Immature natural killer cell (primary cell): ENCODE measurements around the gene SIK2. TPM values are rescaled to one million over a fixed set of nuclear protein-coding genes. Genes with fewer than 3 reads are reported as not detected.
"Not testable (repeated sequence)": the region's sequence is repeated elsewhere in the genome, so short reads cannot be mapped to it uniquely, and the experiment has no call there.

Experiments used
- DNase-seq, 3 donors: peaks; one replicate each; pipeline ENCODE4 v3.0.0; 2022; ENCODE audit warnings: mixed read lengths in 1 of 3
- H3K27ac Mint-ChIP-seq, 6 donors: one replicate each; pipeline ENCODE4 v1.8.0; 2020; ENCODE audit warnings: mixed read lengths in 6 of 6, mild to moderate bottlenecking in 5 of 6, inconsistent platforms in 4 of 6, moderate library complexity in 3 of 6
- H3K27me3 Mint-ChIP-seq, 3 donors: one replicate each; pipeline ENCODE4 v1.8.0; 2020 to 2021; ENCODE audit warnings: low read depth in 3 of 3, mild to moderate bottlenecking in 3 of 3, mixed read lengths in 3 of 3, moderate library complexity in 3 of 3, inconsistent platforms in 1 of 3
- H3K36me3 Mint-ChIP-seq, 3 donors: one replicate each; pipeline ENCODE4 v1.8.0; 2020; ENCODE audit warnings: mixed read lengths in 3 of 3, inconsistent platforms in 2 of 3, mild to moderate bottlenecking in 2 of 3
- H3K4me1 Mint-ChIP-seq, 2 donors: one replicate each; pipeline ENCODE4 v1.8.0; 2020; ENCODE audit warnings: inconsistent platforms in 2 of 2, mild to moderate bottlenecking in 2 of 2, mixed read lengths in 2 of 2, moderate library complexity in 1 of 2
- H3K4me3 Mint-ChIP-seq, 5 donors: one replicate each; pipeline ENCODE4 v1.8.0; 2020; ENCODE audit warnings: mild to moderate bottlenecking in 5 of 5, mixed read lengths in 5 of 5, inconsistent platforms in 3 of 5, moderate library complexity in 3 of 5
- H3K9me3 Mint-ChIP-seq, 6 donors: one replicate each; pipeline ENCODE4 v1.8.0; 2020; ENCODE audit warnings: mild to moderate bottlenecking in 6 of 6, mixed read lengths in 6 of 6, inconsistent platforms in 4 of 6, moderate library complexity in 3 of 6
- polyA plus RNA-seq, 3 donors: library from polyadenylated mRNA; unstranded; fragments of 300-500 nt; fragmentation: Illumina TruSeq; gene quantifications; one replicate each; pipeline ENCODE4 v1.2.3, GENCODE V29; 2021

Gene SIK2
- polyA plus RNA-seq, 3 donors from 2014 or later: 0.04 to 0.38 (median 0.13) TPM

DNA sequence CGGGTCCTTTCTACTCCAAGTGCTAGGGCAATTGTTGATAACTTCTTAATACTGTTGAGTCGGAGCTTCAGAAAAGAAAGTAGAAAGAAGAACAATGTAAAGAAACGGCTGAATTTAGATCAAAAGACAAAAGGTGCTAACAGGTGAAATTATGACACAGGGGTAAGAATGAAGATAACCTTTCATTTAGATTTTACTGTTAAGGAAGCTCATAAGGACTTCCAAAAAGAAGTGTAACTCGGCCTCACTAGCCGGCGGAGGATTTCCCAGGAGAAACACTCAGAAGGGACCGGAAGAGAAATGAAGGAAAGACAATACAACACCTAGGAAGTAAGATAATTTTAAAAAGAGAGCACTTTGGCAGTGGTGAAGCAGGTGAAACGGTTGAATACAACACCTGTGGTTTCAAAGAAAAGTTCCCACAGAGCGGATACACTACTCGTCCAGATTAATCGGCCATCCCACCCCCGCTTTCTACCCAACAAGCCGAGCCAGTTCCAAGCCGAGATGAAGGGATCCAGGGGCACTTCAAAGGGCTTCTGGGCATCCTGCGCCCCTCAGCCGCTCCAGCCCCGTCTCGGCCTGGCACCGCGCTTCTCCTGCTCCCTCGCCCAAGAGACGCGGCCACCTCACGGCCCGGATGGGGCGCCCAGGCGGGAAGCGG lies 163.2 kb downstream of the SIK2 start:
- H3K27ac Mint-ChIP-seq: peak overlapping the region; percentile 82 to 97 (median 94)
- no peak for DNase-seq
- H3K36me3 Mint-ChIP-seq: peaks cover 4 to 19% (median 5%) of the 10 kb centered on the region in 3 donors
- H3K4me1 Mint-ChIP-seq: peaks cover 27 to 39% of the 10 kb centered on the region in 2 donors
- peak overlapping the region; percentile 96 to 100 (median 99) for H3K4me3 Mint-ChIP-seq
- no peaks in the 10 kb centered on the region for H3K9me3 Mint-ChIP-seq
- peaks cover 0 to 6% (median 0%) of the 10 kb centered on the region in 3 donors for H3K27me3 Mint-ChIP-seq

DNA sequence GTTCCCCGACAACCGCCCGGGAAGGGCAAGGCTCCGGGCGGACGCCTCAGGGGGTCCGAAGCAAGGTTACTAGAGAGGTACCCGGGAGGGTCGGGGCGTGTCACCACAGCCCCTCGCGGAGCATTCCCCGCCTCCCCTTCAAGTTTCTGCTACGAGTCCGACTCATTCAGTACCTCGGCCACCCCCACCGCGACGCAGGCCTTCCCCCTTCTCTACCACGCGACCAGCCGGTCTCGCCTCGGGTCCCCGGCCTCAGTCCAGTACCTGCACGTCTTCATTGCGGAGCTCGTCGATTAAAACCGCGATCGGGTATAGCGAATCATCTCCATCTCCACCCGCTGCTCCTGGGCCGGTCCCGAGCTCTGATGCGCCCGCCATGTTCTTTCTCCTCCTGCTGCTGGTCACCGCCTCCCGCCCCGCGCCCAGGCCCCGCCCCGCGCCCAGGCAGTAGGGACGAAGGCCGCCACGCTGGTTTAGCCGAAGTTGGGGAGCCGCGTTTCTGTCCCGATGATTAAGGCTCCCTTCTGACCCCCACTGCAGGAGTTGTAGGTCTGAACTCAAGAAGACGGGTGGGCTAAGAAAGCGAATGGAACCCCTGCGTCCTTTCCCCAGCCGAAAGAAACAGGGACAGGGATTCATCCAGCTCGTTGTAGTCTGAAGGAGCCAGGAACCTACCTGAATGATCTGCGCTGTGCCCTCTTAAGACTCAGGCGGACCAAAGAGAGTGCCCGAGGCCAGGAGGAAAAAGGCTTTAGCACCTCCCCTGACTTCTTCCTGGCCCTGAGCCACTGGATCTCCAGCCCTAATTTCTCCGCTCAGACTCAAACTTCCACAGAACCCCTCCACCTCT lies 164.0 kb downstream of the SIK2 start, which contains the start of gene PPP2R1B:
Gene PPP2R1B, minus strand, starts transcription at position 406 of the 850 bp plus-strand sequence. Its CDS starts 28 bp downstream, at position 378.
- peak; percentile 70 to 77 (median 70) for DNase-seq
- H3K36me3 Mint-ChIP-seq: peaks cover 0 to 16% (median 5%) of the 10 kb centered on the region in 3 donors
- peak within 1 kb of the TSS; percentile 82 to 98 (median 96) for H3K27ac Mint-ChIP-seq
- no peaks in the 10 kb centered on the region for H3K9me3 Mint-ChIP-seq
- H3K4me1 Mint-ChIP-seq: peaks cover 27 to 39% of the 10 kb centered on the region in 2 donors
- peak within 1 kb of the TSS; percentile 96 to 100 (median 99) for H3K4me3 Mint-ChIP-seq
- H3K27me3 Mint-ChIP-seq: peaks cover 0 to 6% (median 0%) of the 10 kb centered on the region in 3 donors

- peaks cover 27 to 39% of the 10 kb centered on the region in 2 donors for H3K4me1 Mint-ChIP-seq
- peaks cover 0 to 6% (median 0%) of the 10 kb centered on the region in 3 donors for H3K27me3 Mint-ChIP-seq
- peaks cover 0 to 13% (median 5%) of the 10 kb centered on the region in 3 donors for H3K36me3 Mint-ChIP-seq
- H3K27ac Mint-ChIP-seq: peak overlapping the region; percentile 82 to 98 (median 96)
- DNase-seq: no peak
- H3K9me3 Mint-ChIP-seq: no peaks in the 10 kb centered on the region
- peak overlapping the region; percentile 96 to 100 (median 99) for H3K4me3 Mint-ChIP-seq
Observed at GRCh38 chr11:111766834-111767142, 164.5 kb downstream of the SIK2 start.

DNA sequence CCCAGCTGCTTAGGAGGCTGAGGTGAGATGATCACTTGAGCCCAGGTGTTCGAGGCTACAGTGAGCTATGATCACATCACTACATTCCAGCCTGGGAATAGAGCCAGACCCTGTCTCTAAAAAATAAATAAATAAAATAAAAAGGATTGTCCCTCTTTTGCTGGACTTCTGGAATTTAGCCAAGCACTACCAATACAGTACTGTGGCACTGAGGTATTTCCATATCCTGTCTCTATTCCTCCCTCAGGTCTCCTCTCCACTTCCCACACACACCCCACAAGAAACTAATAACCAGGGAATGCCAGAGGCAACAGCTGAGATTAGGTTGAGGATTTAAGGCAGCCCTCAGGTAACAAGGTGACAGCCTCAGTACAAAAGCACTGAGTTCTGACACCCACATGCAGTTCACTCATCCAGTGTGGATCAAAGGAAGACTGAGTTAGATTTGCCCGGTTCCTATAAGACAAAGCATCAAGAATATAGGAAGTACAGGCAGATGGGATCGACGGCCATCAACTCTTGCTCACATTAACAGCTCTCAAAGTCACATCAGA lies 168.4 kb downstream of the SIK2 start:
- Mint-ChIP-seq H3K36me3 (no peaks in the 10 kb centered on the region), H3K9me3 (no peaks in the 10 kb centered on the region), H3K27me3 (peaks cover 0 to 4% (median 0%) of the 10 kb centered on the region in 3 donors), H3K4me3 (no peak overlapping the region), H3K27ac (no peak overlapping the region), H3K4me1 (peaks cover 11 to 13% of the 10 kb centered on the region in 2 donors)
- DNase-seq: no peak

- not testable (repeated sequence) for DNase-seq, H3K27me3 Mint-ChIP-seq, H3K9me3 Mint-ChIP-seq, H3K36me3 Mint-ChIP-seq, H3K4me3 Mint-ChIP-seq, H3K27ac Mint-ChIP-seq
- H3K4me1 Mint-ChIP-seq: peaks cover 9 to 10% of the 10 kb centered on the region in 2 donors
Observed at GRCh38 chr11:111771205-111771604, 169.0 kb downstream of the SIK2 start.

DNA sequence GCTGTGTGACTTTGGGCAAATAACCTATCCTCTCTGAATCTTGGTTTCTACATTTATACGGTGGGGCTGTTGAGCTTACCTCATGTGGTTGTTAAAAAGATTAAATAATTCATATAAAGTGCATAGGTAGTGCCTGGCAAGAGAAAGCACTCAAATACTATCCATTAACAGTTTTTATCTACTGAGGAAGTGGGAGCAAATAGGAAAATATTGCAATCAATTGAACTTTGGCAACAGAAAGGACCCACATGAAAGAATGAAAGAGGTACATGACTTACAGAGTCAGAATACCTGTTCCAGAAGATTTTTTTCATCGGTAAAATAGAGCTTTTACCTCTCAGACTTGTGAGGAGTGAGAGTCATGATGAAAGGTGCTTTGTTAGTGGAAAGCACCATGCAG lies 170.3 kb downstream of the SIK2 start:
- H3K27ac Mint-ChIP-seq: no peak overlapping the region
- H3K9me3 Mint-ChIP-seq: no peaks in the 10 kb centered on the region
- H3K27me3 Mint-ChIP-seq: peaks cover 0 to 1% (median 0%) of the 10 kb centered on the region in 3 donors

DNA sequence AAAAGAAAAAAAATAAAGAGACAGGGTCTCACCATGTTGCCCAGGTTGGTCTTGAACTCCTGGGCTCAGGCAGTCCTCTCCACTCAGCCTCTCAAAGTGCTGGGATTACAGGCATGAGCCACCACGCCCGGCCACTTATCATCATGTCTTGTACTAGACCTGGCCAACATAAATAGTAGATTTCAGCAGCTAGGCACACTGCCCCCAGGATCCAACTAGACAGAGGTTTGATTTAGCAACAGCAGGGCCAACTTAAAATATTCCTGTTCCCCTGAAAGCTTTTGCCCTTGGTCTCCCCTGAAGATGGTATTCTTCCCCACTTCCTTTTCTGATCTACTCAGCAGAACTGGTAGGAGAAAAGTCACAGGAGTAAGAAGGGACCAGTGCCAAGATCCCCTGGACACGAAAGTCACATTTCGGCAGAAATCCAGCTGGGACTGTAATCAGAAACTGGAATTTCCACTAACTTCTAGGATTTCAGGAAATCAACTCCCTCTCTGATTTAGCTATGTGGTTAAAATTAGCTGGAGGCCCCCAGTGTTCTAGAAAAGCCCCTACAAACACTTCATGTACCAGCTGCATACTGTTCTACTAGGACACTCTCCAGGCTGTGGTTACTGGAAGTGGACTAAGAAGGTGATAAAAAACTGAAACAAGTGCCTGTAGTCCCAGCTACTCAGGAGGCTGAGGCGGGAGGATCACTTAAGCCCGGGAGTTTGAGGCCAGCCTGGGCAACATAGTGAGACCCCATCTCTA lies 172.9 kb downstream of the SIK2 start:
- Mint-ChIP-seq H3K36me3 (no peaks in the 10 kb centered on the region), H3K27me3 (peaks cover 1 to 2% (median 1%) of the 10 kb centered on the region in 3 donors), H3K4me3 (no peak overlapping the region), H3K4me1 (no peaks in the 10 kb centered on the region), H3K9me3 (no peaks in the 10 kb centered on the region), H3K27ac (no peak overlapping the region)
- no peak for DNase-seq

More for the DNA sequence above, 170.3 kb downstream of the SIK2 start:
- no peak for DNase-seq
- no peaks in the 10 kb centered on the region for H3K4me1 Mint-ChIP-seq
- H3K4me3 Mint-ChIP-seq: no peak overlapping the region
- H3K36me3 Mint-ChIP-seq: no peaks in the 10 kb centered on the region

GRCh38 chr11:111776398-111777093 lies 174.3 kb downstream of the SIK2 start:
- Mint-ChIP-seq H3K4me3 (no peak overlapping the region), H3K36me3 (no peaks in the 10 kb centered on the region), H3K27ac (no peak overlapping the region), H3K4me1 (no peaks in the 10 kb centered on the region), H3K9me3 (no peaks in the 10 kb centered on the region), H3K27me3 (peaks cover 1 to 3% (median 2%) of the 10 kb centered on the region in 3 donors)
- no peak for DNase-seq

DNA sequence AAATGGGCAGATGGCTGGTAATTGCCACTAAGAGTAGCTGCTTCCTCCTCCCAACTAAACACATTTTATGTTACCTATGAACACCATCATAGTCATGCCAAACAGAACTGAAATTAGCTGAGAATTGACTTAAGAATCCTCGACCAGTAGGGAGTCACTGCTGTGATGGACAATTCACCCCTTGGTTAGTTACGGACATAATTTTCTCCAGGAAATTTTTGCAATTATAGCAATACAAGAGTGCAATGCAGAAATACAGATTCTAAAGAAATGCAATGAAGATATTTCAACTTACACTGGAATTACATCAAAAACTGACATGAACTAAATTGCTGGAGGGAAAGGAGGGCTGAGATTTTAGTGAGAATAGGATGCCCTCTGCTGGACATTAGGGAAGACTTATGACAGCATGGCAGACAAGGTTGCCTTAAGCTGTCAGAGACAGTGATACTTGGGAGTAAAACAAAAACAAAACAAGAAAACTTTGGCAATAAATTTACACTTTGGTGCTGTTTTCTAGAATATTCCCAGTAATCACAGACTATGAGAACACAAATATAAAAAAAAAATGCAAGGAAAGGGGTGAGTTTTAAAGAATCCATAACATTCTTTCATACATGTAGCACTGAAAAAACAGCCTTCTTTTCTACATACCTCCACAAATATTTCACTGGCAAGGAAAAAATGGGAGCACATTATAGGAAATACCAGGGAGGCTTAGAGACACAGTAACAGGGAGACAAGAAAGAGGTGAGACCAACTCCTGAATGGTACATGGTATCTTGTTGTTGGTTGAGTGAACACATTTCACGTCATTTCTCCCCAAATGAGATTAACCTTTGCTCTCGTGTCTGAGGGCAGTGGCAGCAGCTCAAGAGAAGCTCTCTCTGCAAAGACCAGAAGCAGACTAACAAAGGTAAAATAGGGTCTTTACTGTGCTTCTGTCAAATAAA lies 175.1 kb downstream of the SIK2 start:
- Mint-ChIP-seq H3K27ac (no peak overlapping the region), H3K4me1 (no peaks in the 10 kb centered on the region), H3K9me3 (no peaks in the 10 kb centered on the region), H3K27me3 (peaks cover 1 to 3% (median 2%) of the 10 kb centered on the region in 3 donors), H3K36me3 (no peaks in the 10 kb centered on the region), H3K4me3 (no peak overlapping the region)
- peak; percentile 49 to 63 (median 59) for DNase-seq

- Mint-ChIP-seq H3K36me3 (no peaks in the 10 kb centered on the region), H3K4me1 (no peaks in the 10 kb centered on the region), H3K4me3 (no peak overlapping the region), H3K9me3 (no peaks in the 10 kb centered on the region), H3K27ac (no peak overlapping the region), H3K27me3 (peaks cover 1 to 3% (median 2%) of the 10 kb centered on the region in 3 donors)
- DNase-seq: no peak
Observed at GRCh38 chr11:111778047-111778558, 175.9 kb downstream of the SIK2 start.

- Mint-ChIP-seq H3K27me3 (peaks cover 1 to 3% (median 2%) of the 10 kb centered on the region in 3 donors), H3K4me1 (no peaks in the 10 kb centered on the region), H3K4me3 (no peak overlapping the region), H3K36me3 (peaks cover 0 to 2% (median 0%) of the 10 kb centered on the region in 3 donors), H3K9me3 (no peaks in the 10 kb centered on the region), H3K27ac (no peak overlapping the region)
- DNase-seq: no peak
Observed at GRCh38 chr11:111779118-111779517, 176.9 kb downstream of the SIK2 start.
